ENCODE data around the gene DNMT3A. TPM values are rescaled to one million over a fixed set of nuclear protein-coding genes. Genes with fewer than 3 reads are reported as not detected.

The DNMT3A gene
- total and polyA plus RNA-seq, 2 of the 8 experiments (the other 6 are each of a cell fraction or from before 2014, with no cell fraction given) = 33.6 to 178 TPM

GRCh38 chr2:25190536-25190935 is 151.2 kb downstream of the DNMT3A start (continued):
- no peak for TF ChIP-seq EP300 (IDR thresholded peaks at IDR 0.05; ENCODE audit: borderline replicate concordance in 1 of 2, low read depth in 2 of 2, low read length in 2 of 2)
- no peak for TF ChIP-seq GABPA (IDR thresholded peaks at IDR 0.05; ENCODE audit: borderline replicate concordance, insufficient read depth, low read length)
- no peak for TF ChIP-seq CREB1 (IDR thresholded peaks at IDR 0.05)
- no peak for TF ChIP-seq HDAC6 (IDR thresholded peaks at IDR 0.05; ENCODE audit: low read depth, low read length)
- no peak for TF ChIP-seq KDM1A (IDR thresholded peaks at IDR 0.05; ENCODE audit: borderline replicate concordance, low read length)
- no peak for TF ChIP-seq GTF2F1 (IDR thresholded peaks at IDR 0.05; ENCODE audit: borderline replicate concordance, low read depth, low read length)
- TF ChIP-seq USF2 (IDR thresholded peaks at IDR 0.05; ENCODE audit: low read length) = no peak
- no peak for TF ChIP-seq POU5F1 (IDR thresholded peaks at IDR 0.05; ENCODE audit: low read depth, low read length)
- TF ChIP-seq CEBPB (IDR thresholded peaks at IDR 0.05; ENCODE audit: low read depth, low read length) = no peak
- no peak for TF ChIP-seq NRF1 (IDR thresholded peaks at IDR 0.05; ENCODE audit: low read depth, low read length)
